ENCODE data around the gene CFAP251.

The CFAP251 gene

GRCh38 chr12:122018457-122018856 is 100.1 kb downstream of the CFAP251 start:
- Histone ChIP-seq H3K27ac (ENCODE audit: insufficient read depth, low read length, poor library complexity, severe bottlenecking) (no peak overlapping the region), H3K4me1 (ENCODE audit: control insufficient read depth, insufficient read depth, low read length, poor library complexity, severe bottlenecking) (peaks cover 6% of the 10 kb centered on the region), H3K9me3 (ENCODE audit: control insufficient read depth, low read length) (no peaks in the 10 kb centered on the region), H3K4me3 (ENCODE audit: insufficient read depth, low read depth, low read length, poor library complexity, severe bottlenecking) (no peak overlapping the region), H3K36me3 (ENCODE audit: control insufficient read depth, insufficient read depth, low read length) (no peaks in the 10 kb centered on the region), H3K27me3 (replicated peaks; ENCODE audit: control insufficient read depth, insufficient read depth, low read length, poor library complexity, severe bottlenecking) (peaks cover 11% of the 10 kb centered on the region)
- DNase-seq = no peak

GRCh38 chr12:122018937-122019336 is 100.5 kb downstream of the CFAP251 start:
- Histone ChIP-seq H3K27me3 (replicated peaks; ENCODE audit: control insufficient read depth, insufficient read depth, low read length, poor library complexity, severe bottlenecking) (peaks cover 11% of the 10 kb centered on the region), H3K9me3 (ENCODE audit: control insufficient read depth, low read length) (no peaks in the 10 kb centered on the region), H3K4me1 (ENCODE audit: control insufficient read depth, insufficient read depth, low read length, poor library complexity, severe bottlenecking) (peaks cover 6% of the 10 kb centered on the region), H3K36me3 (ENCODE audit: control insufficient read depth, insufficient read depth, low read length) (no peaks in the 10 kb centered on the region), H3K4me3 (ENCODE audit: insufficient read depth, low read depth, low read length, poor library complexity, severe bottlenecking) (no peak overlapping the region), H3K27ac (ENCODE audit: insufficient read depth, low read length, poor library complexity, severe bottlenecking) (no peak overlapping the region)
- DNase-seq = no peak

- H3K36me3 ChIP-seq (ENCODE audit: control insufficient read depth, insufficient read depth, low read length) = no peaks in the 10 kb centered on the region
- DNase-seq = no peak
- no peak overlapping the region for H3K27ac ChIP-seq (ENCODE audit: insufficient read depth, low read length, poor library complexity, severe bottlenecking)
- H3K4me1 ChIP-seq (ENCODE audit: control insufficient read depth, insufficient read depth, low read length, poor library complexity, severe bottlenecking) = peaks cover 6% of the 10 kb centered on the region
- no peaks in the 10 kb centered on the region for H3K9me3 ChIP-seq (ENCODE audit: control insufficient read depth, low read length)
- H3K27me3 ChIP-seq (replicated peaks; ENCODE audit: control insufficient read depth, insufficient read depth, low read length, poor library complexity, severe bottlenecking) = peaks cover 11% of the 10 kb centered on the region
- peak overlapping the region; percentile 64 for H3K4me3 ChIP-seq (ENCODE audit: insufficient read depth, low read depth, low read length, poor library complexity, severe bottlenecking)
These were observed 102.4 kb downstream of the CFAP251 start for GRCh38 chr12:122020795-122021192.

- Histone ChIP-seq H3K27me3 (replicated peaks; ENCODE audit: control insufficient read depth, insufficient read depth, low read length, poor library complexity, severe bottlenecking) (peaks cover 11% of the 10 kb centered on the region), H3K4me3 (ENCODE audit: insufficient read depth, low read depth, low read length, poor library complexity, severe bottlenecking) (peak overlapping the region; percentile 64), H3K27ac (ENCODE audit: insufficient read depth, low read length, poor library complexity, severe bottlenecking) (no peak overlapping the region), H3K9me3 (ENCODE audit: control insufficient read depth, low read length) (no peaks in the 10 kb centered on the region), H3K4me1 (ENCODE audit: control insufficient read depth, insufficient read depth, low read length, poor library complexity, severe bottlenecking) (peaks cover 6% of the 10 kb centered on the region), H3K36me3 (ENCODE audit: control insufficient read depth, insufficient read depth, low read length) (no peaks in the 10 kb centered on the region)
- DNase-seq = no peak
These were observed 102.9 kb downstream of the CFAP251 start for GRCh38 chr12:122021193-122021821.

- Histone ChIP-seq H3K4me1 (ENCODE audit: control insufficient read depth, insufficient read depth, low read length, poor library complexity, severe bottlenecking) (peaks cover 6% of the 10 kb centered on the region), H3K4me3 (ENCODE audit: insufficient read depth, low read depth, low read length, poor library complexity, severe bottlenecking) (peak within 1 kb of the TSS; percentile 73), H3K27me3 (replicated peaks; ENCODE audit: control insufficient read depth, insufficient read depth, low read length, poor library complexity, severe bottlenecking) (peaks cover 11% of the 10 kb centered on the region), H3K36me3 (ENCODE audit: control insufficient read depth, insufficient read depth, low read length) (no peaks in the 10 kb centered on the region), H3K27ac (ENCODE audit: insufficient read depth, low read length, poor library complexity, severe bottlenecking) (no peak within 1 kb of the TSS), H3K9me3 (ENCODE audit: control insufficient read depth, low read length) (no peaks in the 10 kb centered on the region)
- peak; percentile 11 to 16 (median 14) for DNase-seq
These were observed 103.5 kb downstream of the CFAP251 start, which contains the start of gene BCL7A for GRCh38 chr12:122021822-122022392. TSS of gene BCL7A (plus strand) at chr12:122021884. CDS start at chr12:122022092, 208 bp downstream.

GRCh38 chr12:122022393-122023338 is 104.3 kb downstream of the CFAP251 start:
- no peaks in the 10 kb centered on the region for H3K36me3 ChIP-seq (ENCODE audit: control insufficient read depth, insufficient read depth, low read length)
- no peak overlapping the region for H3K27ac ChIP-seq (ENCODE audit: insufficient read depth, low read length, poor library complexity, severe bottlenecking)
- H3K9me3 ChIP-seq (ENCODE audit: control insufficient read depth, low read length) = no peaks in the 10 kb centered on the region
- H3K4me1 ChIP-seq (ENCODE audit: control insufficient read depth, insufficient read depth, low read length, poor library complexity, severe bottlenecking) = peaks cover 6% of the 10 kb centered on the region
- peaks cover 11% of the 10 kb centered on the region for H3K27me3 ChIP-seq (replicated peaks; ENCODE audit: control insufficient read depth, insufficient read depth, low read length, poor library complexity, severe bottlenecking)
- peak overlapping the region; percentile 59 for H3K4me3 ChIP-seq (ENCODE audit: insufficient read depth, low read depth, low read length, poor library complexity, severe bottlenecking)
- no peak for DNase-seq

GRCh38 chr12:122023339-122024131 is 105.1 kb downstream of the CFAP251 start:
- Histone ChIP-seq H3K4me1 (ENCODE audit: control insufficient read depth, insufficient read depth, low read length, poor library complexity, severe bottlenecking) (peaks cover 6% of the 10 kb centered on the region), H3K9me3 (ENCODE audit: control insufficient read depth, low read length) (no peaks in the 10 kb centered on the region), H3K4me3 (ENCODE audit: insufficient read depth, low read depth, low read length, poor library complexity, severe bottlenecking) (peak overlapping the region; percentile 59), H3K27me3 (replicated peaks; ENCODE audit: control insufficient read depth, insufficient read depth, low read length, poor library complexity, severe bottlenecking) (peaks cover 11% of the 10 kb centered on the region), H3K27ac (ENCODE audit: insufficient read depth, low read length, poor library complexity, severe bottlenecking) (no peak overlapping the region), H3K36me3 (ENCODE audit: control insufficient read depth, insufficient read depth, low read length) (no peaks in the 10 kb centered on the region)
- no peak for DNase-seq

GRCh38 chr12:122024132-122024785 is 105.9 kb downstream of the CFAP251 start:
- peaks cover 11% of the 10 kb centered on the region for H3K27me3 ChIP-seq (replicated peaks; ENCODE audit: control insufficient read depth, insufficient read depth, low read length, poor library complexity, severe bottlenecking)
- DNase-seq = no peak
- H3K4me3 ChIP-seq (ENCODE audit: insufficient read depth, low read depth, low read length, poor library complexity, severe bottlenecking) = no peak overlapping the region
- H3K9me3 ChIP-seq (ENCODE audit: control insufficient read depth, low read length) = no peaks in the 10 kb centered on the region
- H3K36me3 ChIP-seq (ENCODE audit: control insufficient read depth, insufficient read depth, low read length) = no peaks in the 10 kb centered on the region
- H3K27ac ChIP-seq (ENCODE audit: insufficient read depth, low read length, poor library complexity, severe bottlenecking) = no peak overlapping the region
- peaks cover 6% of the 10 kb centered on the region for H3K4me1 ChIP-seq (ENCODE audit: control insufficient read depth, insufficient read depth, low read length, poor library complexity, severe bottlenecking)

GRCh38 chr12:122026706-122027333 is 108.4 kb downstream of the CFAP251 start:
- Histone ChIP-seq H3K27me3 (replicated peaks; ENCODE audit: control insufficient read depth, insufficient read depth, low read length, poor library complexity, severe bottlenecking) (no peaks in the 10 kb centered on the region), H3K4me3 (ENCODE audit: insufficient read depth, low read depth, low read length, poor library complexity, severe bottlenecking) (no peak overlapping the region), H3K36me3 (ENCODE audit: control insufficient read depth, insufficient read depth, low read length) (no peaks in the 10 kb centered on the region), H3K27ac (ENCODE audit: insufficient read depth, low read length, poor library complexity, severe bottlenecking) (no peak overlapping the region), H3K9me3 (ENCODE audit: control insufficient read depth, low read length) (no peaks in the 10 kb centered on the region), H3K4me1 (ENCODE audit: control insufficient read depth, insufficient read depth, low read length, poor library complexity, severe bottlenecking) (peaks cover 6% of the 10 kb centered on the region)
- DNase-seq = no peak
